MM.1S (cell line): Measurements from ENCODE around the gene GBP1.

Experiments used
- DNase-seq: peaks from one replicate; pipeline ENCODE4 v3.0.0-alpha.2; 2015
- H2AFZ ChIP-seq: fragments of 300-600 bp; sonication (generic); 2 replicates; pipeline ENCODE4 v1.6.0; 2016; ENCODE audit warnings: antibody characterized with exemption, low read length
- H3F3A ChIP-seq: fragments of 300-600 bp; sonication (generic); 2 replicates; pipeline ENCODE4 v1.6.1; 2016; ENCODE audit warnings: mild to moderate bottlenecking, antibody characterized with exemption, low read length, moderate library complexity, mixed read lengths; ENCODE audit not compliant: insufficient read depth
- H3K27ac ChIP-seq: fragments of 300-600 bp; sonication (generic); 2 replicates; pipeline ENCODE4 v1.5.1; 2016; ENCODE audit warnings: mild to moderate bottlenecking, low read length
- H3K27me3 ChIP-seq: fragments of 300-600 bp; sonication (generic); replicated peaks from 2 replicates; pipeline ENCODE4 v1.6.0; 2016; ENCODE audit warnings: low read length; ENCODE audit not compliant: insufficient read depth
- H3K36me3 ChIP-seq: fragments of 300-600 bp; sonication (generic); replicated peaks from 2 replicates; pipeline ENCODE4 v1.6.1; 2016; ENCODE audit warnings: mild to moderate bottlenecking, low read length, mixed read lengths; ENCODE audit not compliant: insufficient read depth
- H3K4me1 ChIP-seq: fragments of 300-600 bp; sonication (generic); 2 replicates; pipeline ENCODE4 v1.6.1; 2016; ENCODE audit warnings: low read length, mixed read lengths
- H3K4me2 ChIP-seq: fragments of 300-600 bp; sonication (generic); 2 replicates; pipeline ENCODE4 v1.6.0; 2016; ENCODE audit warnings: low read depth, low read length
- H3K4me3 ChIP-seq: fragments of 300-600 bp; sonication (generic); 2 replicates; pipeline ENCODE4 v1.5.1; 2016; ENCODE audit warnings: low read length, mixed read lengths
- H3K79me2 ChIP-seq: fragments of 300-600 bp; sonication (generic); 2 replicates; pipeline ENCODE4 v1.6.1; 2016; ENCODE audit warnings: mixed run types, low read length, mixed read lengths
- H3K9ac ChIP-seq: fragments of 300-600 bp; sonication (generic); 2 replicates; pipeline ENCODE4 v1.6.1; 2016; ENCODE audit warnings: low read length, mixed read lengths
- H3K9me2 ChIP-seq: fragments of 300-600 bp; sonication (generic); replicated peaks from 2 replicates; pipeline ENCODE4 v1.6.1; 2016; ENCODE audit warnings: mild to moderate bottlenecking, low read length, mixed read lengths; ENCODE audit not compliant: insufficient read depth
- H3K9me3 ChIP-seq: fragments of 300-600 bp; sonication (generic); replicated peaks from 2 replicates; pipeline ENCODE4 v1.6.1; 2016; ENCODE audit warnings: mild to moderate bottlenecking, low read length, mixed read lengths; ENCODE audit not compliant: insufficient read depth
- H4K20me1 ChIP-seq: fragments of 300-600 bp; sonication (generic); 2 replicates; pipeline ENCODE4 v1.6.1; 2016; ENCODE audit warnings: mild to moderate bottlenecking, low read length, moderate library complexity, mixed read lengths; ENCODE audit not compliant: insufficient read depth
- EZH2 ChIP-seq: fragments of 300-600 bp; sonication (generic); optimal IDR thresholded peaks from 2 replicates; pipeline ENCODE3; 2017; ENCODE audit warnings: low read depth, mild to moderate bottlenecking, antibody characterized with exemption, low read length, mixed read lengths
- EZH2phosphoT487 ChIP-seq: fragments of 300-600 bp; sonication (generic); IDR thresholded peaks from 2 replicates; pipeline ENCODE4 v1.6.1; 2018; ENCODE audit warnings: antibody characterized with exemption, low read length
- TF ChIP-seq, protein P1 (sequence below): fragments of 300-600 bp; sonication (generic); IDR thresholded peaks from 2 replicates; pipeline ENCODE4 v1.5.1; 2016; ENCODE audit warnings: antibody characterized with exemption, low read length, mixed read lengths

Gene GBP1

DNA sequence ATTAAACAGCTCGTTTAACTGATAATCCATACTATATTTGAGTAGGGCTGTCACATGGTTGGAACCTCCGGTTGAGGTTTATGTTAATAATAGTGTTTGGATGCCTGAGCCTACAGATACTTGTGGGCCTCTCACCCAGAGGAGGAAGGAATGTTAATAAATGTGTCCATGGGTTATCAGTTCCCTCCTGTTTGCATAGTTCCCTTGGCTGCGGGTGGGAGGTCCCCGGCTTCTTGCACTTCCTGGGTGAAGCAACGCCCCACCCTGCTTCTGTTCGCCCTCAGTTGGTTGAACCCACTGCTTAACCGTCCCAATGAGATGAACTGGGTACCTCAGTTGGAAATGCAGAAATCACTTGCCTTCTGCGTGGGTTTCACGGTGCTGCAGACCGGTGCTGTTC, 23.6 kb upstream of the GBP1 start:
- Histone ChIP-seq H3K79me2 (no peaks in the 10 kb centered on the region), H2AFZ (no peak overlapping the region), H3K27me3 (no peaks in the 10 kb centered on the region), H4K20me1 (no peaks in the 10 kb centered on the region), H3K9me3 (no peaks in the 10 kb centered on the region), H3F3A (no peaks in the 10 kb centered on the region), H3K4me1 (no peaks in the 10 kb centered on the region), H3K9me2 (no peaks in the 10 kb centered on the region), H3K9ac (no peak overlapping the region), H3K4me2 (no peak overlapping the region), H3K27ac (no peak overlapping the region), H3K36me3 (no peaks in the 10 kb centered on the region), H3K4me3 (no peak overlapping the region)
- TF ChIP-seq, protein P1, sequence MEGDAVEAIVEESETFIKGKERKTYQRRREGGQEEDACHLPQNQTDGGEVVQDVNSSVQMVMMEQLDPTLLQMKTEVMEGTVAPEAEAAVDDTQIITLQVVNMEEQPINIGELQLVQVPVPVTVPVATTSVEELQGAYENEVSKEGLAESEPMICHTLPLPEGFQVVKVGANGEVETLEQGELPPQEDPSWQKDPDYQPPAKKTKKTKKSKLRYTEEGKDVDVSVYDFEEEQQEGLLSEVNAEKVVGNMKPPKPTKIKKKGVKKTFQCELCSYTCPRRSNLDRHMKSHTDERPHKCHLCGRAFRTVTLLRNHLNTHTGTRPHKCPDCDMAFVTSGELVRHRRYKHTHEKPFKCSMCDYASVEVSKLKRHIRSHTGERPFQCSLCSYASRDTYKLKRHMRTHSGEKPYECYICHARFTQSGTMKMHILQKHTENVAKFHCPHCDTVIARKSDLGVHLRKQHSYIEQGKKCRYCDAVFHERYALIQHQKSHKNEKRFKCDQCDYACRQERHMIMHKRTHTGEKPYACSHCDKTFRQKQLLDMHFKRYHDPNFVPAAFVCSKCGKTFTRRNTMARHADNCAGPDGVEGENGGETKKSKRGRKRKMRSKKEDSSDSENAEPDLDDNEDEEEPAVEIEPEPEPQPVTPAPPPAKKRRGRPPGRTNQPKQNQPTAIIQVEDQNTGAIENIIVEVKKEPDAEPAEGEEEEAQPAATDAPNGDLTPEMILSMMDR = no peak
- TF ChIP-seq EZH2 = no peak
- no peak for TF ChIP-seq EZH2phosphoT487
- no peak for DNase-seq

DNA sequence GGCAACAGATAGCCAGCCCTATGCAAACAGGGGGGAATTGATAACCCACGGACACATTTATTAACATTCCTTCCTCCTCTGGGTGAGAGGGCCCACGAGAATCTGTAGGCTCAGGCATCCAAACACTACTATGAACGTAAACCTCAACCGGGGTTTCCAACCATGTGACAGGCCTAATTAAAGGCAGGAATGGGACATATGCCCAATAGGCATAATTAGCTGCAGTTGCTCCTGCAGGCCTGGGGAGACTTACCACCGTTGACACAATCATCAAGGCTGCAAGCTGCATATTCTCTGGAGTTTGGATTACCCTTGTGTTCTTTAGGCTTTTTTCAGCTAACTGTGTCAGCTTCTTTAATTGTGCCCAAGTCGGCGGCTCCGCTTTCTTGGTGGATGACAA, 22.2 kb upstream of the GBP1 start:
- no peaks in the 10 kb centered on the region for H3K9me3 ChIP-seq
- no peak for DNase-seq
- no peak overlapping the region for H3K4me3 ChIP-seq
- no peak overlapping the region for H3K27ac ChIP-seq
- no peak for TF ChIP-seq EZH2phosphoT487
- no peak for TF ChIP-seq EZH2
- TF ChIP-seq, protein P1 = no peak
- H3K9ac ChIP-seq = no peak overlapping the region
- H3K4me2 ChIP-seq = no peak overlapping the region
- no peaks in the 10 kb centered on the region for H3F3A ChIP-seq
- H3K9me2 ChIP-seq = no peaks in the 10 kb centered on the region
- H4K20me1 ChIP-seq = no peaks in the 10 kb centered on the region
- H3K27me3 ChIP-seq = no peaks in the 10 kb centered on the region
- H3K4me1 ChIP-seq = no peaks in the 10 kb centered on the region
- H3K79me2 ChIP-seq = no peaks in the 10 kb centered on the region
- H3K36me3 ChIP-seq = no peaks in the 10 kb centered on the region
- no peak overlapping the region for H2AFZ ChIP-seq

DNA sequence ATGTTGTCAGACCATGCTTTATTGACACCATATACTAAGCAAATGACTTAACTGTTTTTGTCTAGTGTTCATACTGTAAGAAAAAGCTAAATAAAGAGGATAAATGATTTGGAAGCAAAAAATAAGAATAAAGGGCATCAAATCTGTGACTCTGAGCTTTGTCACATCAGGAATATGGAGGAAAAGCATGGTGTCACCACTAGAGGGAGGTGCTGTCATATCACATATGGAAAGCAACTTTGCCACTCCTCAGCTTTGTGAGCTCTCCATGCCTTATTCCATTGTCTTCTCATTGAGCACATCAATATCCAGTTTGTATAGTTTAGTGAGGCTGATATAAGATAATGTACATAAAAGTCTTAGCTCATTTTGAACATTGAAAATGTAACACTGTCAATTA, 20.8 kb upstream of the GBP1 start:
- Histone ChIP-seq H3K4me1 (peaks cover 11% of the 10 kb centered on the region), H3K4me3 (no peak overlapping the region), H3K27ac (no peak overlapping the region), H3K9ac (no peak overlapping the region), H3K4me2 (no peak overlapping the region), H3F3A (no peaks in the 10 kb centered on the region), H2AFZ (no peak overlapping the region), H3K36me3 (no peaks in the 10 kb centered on the region), H4K20me1 (no peaks in the 10 kb centered on the region), H3K79me2 (no peaks in the 10 kb centered on the region), H3K9me3 (no peaks in the 10 kb centered on the region), H3K27me3 (no peaks in the 10 kb centered on the region), H3K9me2 (no peaks in the 10 kb centered on the region)
- TF ChIP-seq, protein P1 = peak; percentile 51
- no peak for TF ChIP-seq EZH2phosphoT487
- peak; percentile 39 for DNase-seq
